B cell (primary cell): Measurements from ENCODE around the gene GPC3. TPM values are rescaled to one million over a fixed set of nuclear protein-coding genes. Genes with fewer than 3 reads are reported as not detected.

Source experiments
- ATAC-seq: fragments of 200-7000 bp; cut with Tn5 transposase; one replicate; pipeline ENCODE4 v1.10.0; 2021; ENCODE audit warnings: low read depth, mild to moderate bottlenecking, moderate number of reproducible peaks, moderate library complexity
- CTCF ChIA-PET: fragments of 350-600 bp; sonication (Branson Sonifier 250); formaldehyde crosslinking; loops from one replicate; lab custom pipeline; 2021; ENCODE audit warnings: antibody characterized with exemption, inconsistent platforms; lab: Charles Lee
- POLR2A ChIA-PET: fragments of 350-600 bp; sonication (Branson Sonifier 250); formaldehyde crosslinking; loops from one replicate; lab custom pipeline; 2021; ENCODE audit warnings: antibody characterized with exemption; lab: Charles Lee
- DNase-seq: peaks from one replicate; pipeline ENCODE4 v3.0.0; 2013
- H2AFZ ChIP-seq: 2 replicates; pipeline ENCODE4 v1.6.1; 2012; ENCODE audit warnings: mild to moderate bottlenecking, low read depth, low read length; ENCODE audit not compliant: insufficient read depth, poor library complexity, severe bottlenecking
- H3K27ac ChIP-seq, 2 donors: 1 replicate in 1 of 2; 2 replicates in 1 of 2; pipeline ENCODE4 v1.5.1; 2012 to 2013; ENCODE audit warnings: low read length in 2 of 2, mild to moderate bottlenecking in 2 of 2, moderate library complexity in 1 of 2
- H3K27me3 ChIP-seq, 4 experiments: fragments of 200-600 bp in 1 of 4; sonication (generic) in 1 of 4; replicated peaks in 1 of 4; 1 replicate in 2 of 4; 2 replicates in 2 of 4; pipeline versions ENCODE4 v1.6.1 to v1.7.0; 2013 to 2016; ENCODE audit warnings: low read length in 3 of 4, mild to moderate bottlenecking in 2 of 4, mixed read lengths in 1 of 4, moderate library complexity in 1 of 4; ENCODE audit not compliant: insufficient read depth in 4 of 4, control insufficient read depth in 3 of 4; ENCODE audit errors: control extremely low read depth in 1 of 4
- H3K36me3 ChIP-seq, 2 experiments: replicated peaks in 1 of 2; 1 replicate in 1 of 2; 2 replicates in 1 of 2; pipeline versions ENCODE4 v1.6.1 to v1.7.1; 2013; ENCODE audit warnings: low read length in 1 of 2; ENCODE audit not compliant: insufficient read depth in 2 of 2, control insufficient read depth in 1 of 2; ENCODE audit errors: control extremely low read depth in 1 of 2, extremely low read depth in 1 of 2
- H3K4me1 ChIP-seq, 2 donors: fragments of 200-600 bp in 1 of 2; sonication (generic) in 1 of 2; 1 replicate in 1 of 2; 2 replicates in 1 of 2; pipeline versions ENCODE4 v1.5.1 to v1.6.1; 2013 to 2017; ENCODE audit warnings: low read length in 2 of 2; ENCODE audit not compliant: control insufficient read depth in 2 of 2, insufficient read depth in 2 of 2
- H3K4me2 ChIP-seq: replicated peaks from 2 replicates; pipeline ENCODE3; 2012; ENCODE audit warnings: mild to moderate bottlenecking, low read depth, low read length; ENCODE audit not compliant: poor library complexity, severe bottlenecking
- H3K4me3 ChIP-seq, 5 experiments: fragments of 200-600 bp in 1 of 5; sonication (generic) in 1 of 5; 1 replicate in 3 of 5; 2 replicates in 2 of 5; pipeline versions ENCODE4 v1.5.1 to v1.7.0; 2011 to 2016; ENCODE audit warnings: low read length in 4 of 5, mild to moderate bottlenecking in 4 of 5, low read depth in 2 of 5, control low read depth in 1 of 5, moderate library complexity in 1 of 5; ENCODE audit not compliant: insufficient read depth in 1 of 5; ENCODE audit errors: control extremely low read depth in 1 of 5, extremely low read depth in 1 of 5
- H3K79me2 ChIP-seq: fragments of 200-600 bp; sonication (generic); one replicate; pipeline ENCODE4 v1.6.0; 2016; ENCODE audit warnings: low read length; ENCODE audit not compliant: control insufficient read depth, insufficient read depth
- H3K9ac ChIP-seq: fragments of 200-600 bp; sonication (generic); 2 replicates; pipeline ENCODE4 v1.6.1; 2017; ENCODE audit warnings: mild to moderate bottlenecking, low read length, moderate library complexity
- H3K9me3 ChIP-seq, 3 donors: one replicate each; pipeline versions ENCODE4 v1.6.1 to v1.7.1; 2013; ENCODE audit warnings: low read length in 2 of 3; ENCODE audit not compliant: control insufficient read depth in 2 of 3, insufficient read depth in 1 of 3; ENCODE audit errors: control extremely low read depth in 1 of 3
- H4K20me1 ChIP-seq: 2 replicates; pipeline ENCODE4 v1.6.0; 2012; ENCODE audit warnings: mild to moderate bottlenecking, low read length; ENCODE audit not compliant: insufficient read depth, control insufficient read depth, poor library complexity, severe bottlenecking
- H3K27ac Mint-ChIP-seq: one replicate; pipeline ENCODE4 v1.8.0; 2021; ENCODE audit warnings: mixed read lengths
- H3K27me3 Mint-ChIP-seq: one replicate; pipeline ENCODE4 v1.8.0; 2021; ENCODE audit warnings: mixed read lengths
- H3K4me1 Mint-ChIP-seq: one replicate; pipeline ENCODE4 v1.8.0; 2021; ENCODE audit warnings: mixed read lengths
- H3K4me3 Mint-ChIP-seq: one replicate; pipeline ENCODE4 v1.8.0; 2021; ENCODE audit warnings: mixed read lengths
- H3K9me3 Mint-ChIP-seq: one replicate; pipeline ENCODE4 v1.8.0; 2022; ENCODE audit warnings: mixed read lengths; ENCODE audit not compliant: insufficient read depth
- EZH2 ChIP-seq: IDR thresholded peaks from 2 replicates; pipeline ENCODE4 v1.6.1; 2012; ENCODE audit warnings: borderline replicate concordance, low read depth, mild to moderate bottlenecking, moderate library complexity, low read length; ENCODE audit not compliant: insufficient read depth, poor library complexity, severe bottlenecking
- WGBS: methylation state at CpG from one replicate; pipeline ENCODE4 v1.1.5; 2013; ENCODE audit warnings: missing lambda C conversion rate; ENCODE audit not compliant: insufficient coverage; 5-methylcytosine and 5-hydroxymethylcytosine counted together
- intact Hi-C: fragments of 100-400 bp; cut with micrococcal nuclease; formaldehyde crosslinking; loops from one replicate; pipeline ENCODE4 v1.10.0; 2022
- polyA plus RNA-seq: library from polyadenylated mRNA; depleted of rRNA; stranded (reverse); fragments of >200 nt; gene quantifications from 2 replicates; pipeline ENCODE4 v1.2.3, GENCODE V29; 2012
- total RNA-seq, 2 donors: library from RNA; stranded (reverse); fragments of 120-200 nt in 1 of 2; gene quantifications; 1 replicate in 1 of 2; 2 replicates in 1 of 2; pipeline versions ENCODE4 v1.2.3 to v1.2.4, GENCODE V29; 2013 to 2022
- TF ChIP-seq, protein P1 (sequence below): fragments of 200-600 bp; IDR thresholded peaks from one replicate; pipeline ENCODE4 v1.8.0; 2022; ENCODE audit warnings: antibody characterized with exemption, mild to moderate bottlenecking

The GPC3 gene
- total and polyA plus RNA-seq, 2 donors (not counting 1 experiment from before 2014, with no cell fraction given), result not detected

DNA sequence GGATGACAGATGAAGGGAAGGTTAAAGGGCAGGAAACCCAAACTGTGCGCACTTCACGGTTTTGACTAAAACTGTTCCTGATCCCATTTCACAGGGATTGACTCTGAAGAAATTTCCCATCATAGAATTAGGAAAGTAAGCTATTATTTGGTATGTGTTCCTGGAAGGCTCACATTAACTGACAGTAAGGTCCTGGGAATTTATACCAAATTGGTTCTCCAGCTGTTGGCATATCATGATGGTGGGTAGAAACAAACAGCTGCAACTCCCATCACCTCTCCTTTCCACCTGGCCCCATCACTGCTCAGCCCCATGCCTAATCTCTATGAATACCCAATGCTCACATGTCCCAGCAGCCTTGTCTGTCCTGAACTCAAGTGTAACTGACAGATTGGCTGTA lies 121.2 kb downstream of the GPC3 start:
- intact Hi-C loops, result no loop called here
- no peak overlapping the region for H3K27ac ChIP-seq
- ATAC-seq (no peak), DNase-seq (no peak)
- no peak overlapping the region for H2AFZ ChIP-seq
- no peak overlapping the region for H3K9ac ChIP-seq
- Mint-ChIP-seq H3K27ac (no peak overlapping the region), H3K9me3 (no peaks in the 10 kb centered on the region), H3K4me3 (no peak overlapping the region), H3K27me3 (no peaks in the 10 kb centered on the region), H3K4me1 (peaks cover under 1% of the 10 kb centered on the region)
- no peaks in the 10 kb centered on the region for H3K4me1 ChIP-seq
- H3K36me3 ChIP-seq, result no peaks in the 10 kb centered on the region
- CTCF ChIA-PET, result no interaction called here
- H3K4me3 ChIP-seq, result no peak overlapping the region
- no peaks in the 10 kb centered on the region for H3K79me2 ChIP-seq
- H3K9me3 ChIP-seq, result no peaks in the 10 kb centered on the region
- TF ChIP-seq, protein P1, sequence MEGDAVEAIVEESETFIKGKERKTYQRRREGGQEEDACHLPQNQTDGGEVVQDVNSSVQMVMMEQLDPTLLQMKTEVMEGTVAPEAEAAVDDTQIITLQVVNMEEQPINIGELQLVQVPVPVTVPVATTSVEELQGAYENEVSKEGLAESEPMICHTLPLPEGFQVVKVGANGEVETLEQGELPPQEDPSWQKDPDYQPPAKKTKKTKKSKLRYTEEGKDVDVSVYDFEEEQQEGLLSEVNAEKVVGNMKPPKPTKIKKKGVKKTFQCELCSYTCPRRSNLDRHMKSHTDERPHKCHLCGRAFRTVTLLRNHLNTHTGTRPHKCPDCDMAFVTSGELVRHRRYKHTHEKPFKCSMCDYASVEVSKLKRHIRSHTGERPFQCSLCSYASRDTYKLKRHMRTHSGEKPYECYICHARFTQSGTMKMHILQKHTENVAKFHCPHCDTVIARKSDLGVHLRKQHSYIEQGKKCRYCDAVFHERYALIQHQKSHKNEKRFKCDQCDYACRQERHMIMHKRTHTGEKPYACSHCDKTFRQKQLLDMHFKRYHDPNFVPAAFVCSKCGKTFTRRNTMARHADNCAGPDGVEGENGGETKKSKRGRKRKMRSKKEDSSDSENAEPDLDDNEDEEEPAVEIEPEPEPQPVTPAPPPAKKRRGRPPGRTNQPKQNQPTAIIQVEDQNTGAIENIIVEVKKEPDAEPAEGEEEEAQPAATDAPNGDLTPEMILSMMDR, result no peak
- no peak for TF ChIP-seq EZH2
- no CpG with 5 or more reads among the region's 2 CpGs for WGBS
- POLR2A ChIA-PET, result no interaction called here
- no peak overlapping the region for H3K4me2 ChIP-seq
- no peaks in the 10 kb centered on the region for H3K27me3 ChIP-seq
- H4K20me1 ChIP-seq, result no peaks in the 10 kb centered on the region

DNA sequence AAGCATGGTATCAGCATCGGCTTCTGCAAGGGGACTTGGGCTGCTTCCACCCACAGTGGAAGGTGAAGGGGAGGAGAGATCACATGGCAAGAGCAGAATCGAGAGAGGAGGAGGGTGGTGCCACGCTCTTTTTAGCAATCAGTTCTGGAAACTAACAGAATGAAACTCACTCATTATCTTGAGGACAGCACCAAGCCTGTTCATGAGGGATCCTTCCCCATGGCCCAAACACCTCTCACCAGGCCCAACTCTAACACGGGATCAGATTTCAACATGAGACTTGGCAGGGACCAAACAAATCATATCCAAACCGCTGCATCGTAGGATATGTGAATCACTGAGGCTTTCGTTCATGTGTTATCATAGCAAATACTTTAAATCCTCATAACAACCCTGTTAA lies 125.5 kb downstream of the GPC3 start:
- Histone ChIP-seq H3K27ac (no peak overlapping the region), H3K36me3 (no peaks in the 10 kb centered on the region), H2AFZ (no peak overlapping the region), H3K27me3 (no peaks in the 10 kb centered on the region), H3K9me3 (no peaks in the 10 kb centered on the region), H3K4me3 (no peak overlapping the region), H4K20me1 (no peaks in the 10 kb centered on the region), H3K9ac (no peak overlapping the region), H3K79me2 (no peaks in the 10 kb centered on the region), H3K4me2 (no peak overlapping the region), H3K4me1 (no peaks in the 10 kb centered on the region)
- ChIA-PET POLR2A (no interaction called here), CTCF (no interaction called here)
- TF ChIP-seq EZH2, result no peak
- TF ChIP-seq, protein P1, result no peak
- ATAC-seq, result no peak
- H3K4me1 Mint-ChIP-seq, result no peaks in the 10 kb centered on the region
- DNase-seq, result no peak
- H3K9me3 Mint-ChIP-seq, result no peaks in the 10 kb centered on the region
- no peak overlapping the region for H3K27ac Mint-ChIP-seq
- intact Hi-C loops, result no loop called here
- no peaks in the 10 kb centered on the region for H3K27me3 Mint-ChIP-seq
- 60% methylated on average over 1 of the region's 7 CpGs for WGBS
- H3K4me3 Mint-ChIP-seq, result no peak overlapping the region
